KMS-11 (cell line): ENCODE results near the gene PARP8.

ENCODE experiments used
- H2AFZ ChIP-seq: fragments of 200-600 bp; sonication (generic); 2 replicates; pipeline ENCODE4 v1.6.1; 2016; ENCODE audit warnings: antibody characterized with exemption, mixed run types, low read depth
- H3K27ac ChIP-seq: fragments of 200-600 bp; sonication (generic); 2 replicates; pipeline ENCODE4 v1.6.1; 2016; ENCODE audit warnings: mild to moderate bottlenecking, mixed run types
- H3K27me3 ChIP-seq: fragments of 200-600 bp; sonication (generic); 2 replicates; pipeline ENCODE4 v1.6.1; 2017; ENCODE audit warnings: mild to moderate bottlenecking, low read depth, mixed run types, moderate library complexity; ENCODE audit not compliant: insufficient read depth
- H3K36me3 ChIP-seq: fragments of 200-600 bp; sonication (generic); 2 replicates; pipeline ENCODE4 v1.6.1; 2017; ENCODE audit warnings: mild to moderate bottlenecking, mixed run types; ENCODE audit not compliant: insufficient read depth
- H3K4me1 ChIP-seq: fragments of 200-600 bp; sonication (generic); 2 replicates; pipeline ENCODE4 v1.6.1; 2016; ENCODE audit warnings: mild to moderate bottlenecking, low read depth, mixed run types; ENCODE audit not compliant: poor library complexity, severe bottlenecking
- H3K4me2 ChIP-seq: fragments of 200-600 bp; sonication (generic); 2 replicates; pipeline ENCODE4 v1.7.0; 2016; ENCODE audit warnings: mild to moderate bottlenecking, mixed run types
- H3K4me3 ChIP-seq: fragments of 200-600 bp; sonication (generic); IDR thresholded peaks from 2 replicates; pipeline ENCODE4 v1.6.1; 2017; ENCODE audit warnings: low read depth, low read length, mixed read lengths; ENCODE audit not compliant: insufficient read depth
- H3K79me2 ChIP-seq: fragments of 200-600 bp; sonication (generic); 2 replicates; pipeline ENCODE4 v1.6.1; 2016; ENCODE audit warnings: low read depth, mixed run types; ENCODE audit not compliant: insufficient read depth
- H3K9ac ChIP-seq: fragments of 200-600 bp; sonication (generic); 2 replicates; pipeline ENCODE4 v1.6.1; 2016; ENCODE audit warnings: mild to moderate bottlenecking, mixed run types
- H4K20me1 ChIP-seq: fragments of 200-600 bp; sonication (generic); 2 replicates; pipeline ENCODE4 v1.6.1; 2016; ENCODE audit warnings: mild to moderate bottlenecking, mixed run types; ENCODE audit not compliant: insufficient read depth
- TF ChIP-seq, protein P1 (sequence below): fragments of 200-600 bp; sonication (generic); conservative IDR thresholded peaks from 2 replicates; pipeline ENCODE4 v1.6.1; 2017; ENCODE audit warnings: low read depth, mild to moderate bottlenecking, antibody characterized with exemption, low read length, moderate library complexity, mixed read lengths

PARP8 gene

DNA sequence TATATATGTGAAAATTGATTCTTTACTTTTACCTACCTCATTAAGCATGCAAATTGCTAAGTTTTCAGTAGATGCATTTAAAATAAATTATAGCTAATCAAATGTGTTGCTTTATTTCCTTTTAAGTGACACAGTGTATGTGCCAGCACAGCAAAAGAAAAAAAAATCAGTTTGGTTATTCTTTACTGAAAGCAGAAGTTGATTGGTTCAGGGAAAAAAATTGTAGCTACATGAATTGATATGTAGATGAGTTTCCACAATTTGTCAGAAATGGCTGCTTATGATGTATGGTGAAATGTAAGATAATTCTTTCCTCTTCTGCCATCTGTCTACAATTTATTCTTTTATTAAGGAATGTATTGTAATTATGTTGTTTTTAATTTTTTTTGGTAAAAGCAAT is 57.8 kb downstream of the PARP8 start:
- Histone ChIP-seq H3K27ac (no peak overlapping the region), H3K36me3 (no peaks in the 10 kb centered on the region), H3K9ac (no peak overlapping the region), H4K20me1 (no peaks in the 10 kb centered on the region), H3K4me3 (no peak overlapping the region), H3K4me2 (no peak overlapping the region), H3K27me3 (no peaks in the 10 kb centered on the region), H2AFZ (no peak overlapping the region), H3K79me2 (no peaks in the 10 kb centered on the region), H3K4me1 (no peaks in the 10 kb centered on the region)
- TF ChIP-seq, protein P1, sequence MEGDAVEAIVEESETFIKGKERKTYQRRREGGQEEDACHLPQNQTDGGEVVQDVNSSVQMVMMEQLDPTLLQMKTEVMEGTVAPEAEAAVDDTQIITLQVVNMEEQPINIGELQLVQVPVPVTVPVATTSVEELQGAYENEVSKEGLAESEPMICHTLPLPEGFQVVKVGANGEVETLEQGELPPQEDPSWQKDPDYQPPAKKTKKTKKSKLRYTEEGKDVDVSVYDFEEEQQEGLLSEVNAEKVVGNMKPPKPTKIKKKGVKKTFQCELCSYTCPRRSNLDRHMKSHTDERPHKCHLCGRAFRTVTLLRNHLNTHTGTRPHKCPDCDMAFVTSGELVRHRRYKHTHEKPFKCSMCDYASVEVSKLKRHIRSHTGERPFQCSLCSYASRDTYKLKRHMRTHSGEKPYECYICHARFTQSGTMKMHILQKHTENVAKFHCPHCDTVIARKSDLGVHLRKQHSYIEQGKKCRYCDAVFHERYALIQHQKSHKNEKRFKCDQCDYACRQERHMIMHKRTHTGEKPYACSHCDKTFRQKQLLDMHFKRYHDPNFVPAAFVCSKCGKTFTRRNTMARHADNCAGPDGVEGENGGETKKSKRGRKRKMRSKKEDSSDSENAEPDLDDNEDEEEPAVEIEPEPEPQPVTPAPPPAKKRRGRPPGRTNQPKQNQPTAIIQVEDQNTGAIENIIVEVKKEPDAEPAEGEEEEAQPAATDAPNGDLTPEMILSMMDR = no peak

DNA sequence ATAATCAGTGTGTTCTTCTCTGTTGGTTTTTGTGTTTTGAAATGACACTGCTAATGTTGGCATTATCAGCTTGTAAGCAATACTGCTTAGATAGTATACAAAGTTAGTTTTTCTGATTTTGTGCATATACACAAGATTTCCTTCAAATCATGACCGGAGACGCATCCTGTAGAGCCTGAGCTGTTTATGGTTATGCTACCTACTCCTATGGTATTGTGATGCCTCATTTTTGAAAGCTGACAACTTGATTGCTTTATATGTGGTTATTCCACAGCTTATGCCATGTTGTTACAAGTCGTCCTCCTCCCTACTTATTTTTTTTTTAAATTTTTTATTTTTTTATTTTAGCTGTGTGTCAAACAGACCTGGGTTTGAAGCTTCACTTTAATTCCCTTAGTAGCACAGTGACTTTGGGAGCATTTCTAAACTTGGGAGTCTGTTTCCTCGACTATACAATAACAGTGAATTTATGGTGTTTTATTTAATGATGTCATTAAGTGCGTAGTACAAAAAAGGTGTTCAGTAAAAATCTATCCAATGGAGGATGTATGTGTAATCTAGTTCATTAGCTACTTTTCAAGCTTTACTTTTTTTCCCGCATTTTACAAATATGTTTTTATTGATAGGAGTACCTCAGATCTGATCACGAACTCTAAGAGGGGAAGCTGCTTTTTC is 59.5 kb downstream of the PARP8 start:
- TF ChIP-seq, protein P1 = no peak
- Histone ChIP-seq H3K9ac (no peak overlapping the region), H4K20me1 (no peaks in the 10 kb centered on the region), H3K36me3 (no peaks in the 10 kb centered on the region), H3K4me1 (no peaks in the 10 kb centered on the region), H3K4me3 (no peak overlapping the region), H3K79me2 (no peaks in the 10 kb centered on the region), H3K27ac (no peak overlapping the region), H3K4me2 (no peak overlapping the region), H3K27me3 (no peaks in the 10 kb centered on the region), H2AFZ (no peak overlapping the region)

DNA sequence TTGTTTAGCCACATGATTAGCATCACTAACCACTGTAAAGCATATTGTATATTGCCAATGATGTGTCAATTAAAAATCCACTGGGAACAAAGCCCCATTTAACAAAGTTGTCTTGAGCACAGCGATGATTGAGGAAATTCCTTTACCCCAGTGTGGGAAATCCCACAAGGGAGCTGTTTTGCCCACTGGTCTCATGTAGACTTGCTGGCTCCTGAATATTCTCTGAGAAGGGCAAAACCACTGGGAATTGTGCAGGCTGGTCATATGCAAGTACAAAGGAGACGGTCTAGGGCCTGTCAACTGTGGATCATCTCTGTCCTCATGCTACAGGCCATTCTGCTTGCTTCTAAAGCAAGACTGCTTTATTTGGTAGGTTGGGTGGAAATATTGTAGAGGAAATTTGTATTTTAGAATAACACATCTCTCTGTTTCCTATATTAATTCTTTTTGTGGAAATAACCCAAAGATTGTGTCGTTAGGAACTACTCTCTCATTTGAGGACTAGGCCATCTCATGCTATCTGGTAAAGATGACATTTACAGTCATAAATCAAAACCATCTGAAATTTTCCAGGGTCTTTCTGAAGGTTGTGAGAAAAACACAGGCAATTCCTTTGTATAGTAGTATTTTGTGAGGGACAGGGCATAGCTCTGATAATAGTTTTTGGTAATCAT is 60.2 kb downstream of the PARP8 start:
- H3K9ac ChIP-seq = no peak overlapping the region
- H3K4me3 ChIP-seq = no peak overlapping the region
- H3K4me2 ChIP-seq = no peak overlapping the region
- H3K36me3 ChIP-seq = no peaks in the 10 kb centered on the region
- H3K4me1 ChIP-seq = no peaks in the 10 kb centered on the region
- H3K27me3 ChIP-seq = no peaks in the 10 kb centered on the region
- TF ChIP-seq, protein P1 = no peak
- H2AFZ ChIP-seq = no peak overlapping the region
- H4K20me1 ChIP-seq = no peaks in the 10 kb centered on the region
- no peak overlapping the region for H3K27ac ChIP-seq
- no peaks in the 10 kb centered on the region for H3K79me2 ChIP-seq

DNA sequence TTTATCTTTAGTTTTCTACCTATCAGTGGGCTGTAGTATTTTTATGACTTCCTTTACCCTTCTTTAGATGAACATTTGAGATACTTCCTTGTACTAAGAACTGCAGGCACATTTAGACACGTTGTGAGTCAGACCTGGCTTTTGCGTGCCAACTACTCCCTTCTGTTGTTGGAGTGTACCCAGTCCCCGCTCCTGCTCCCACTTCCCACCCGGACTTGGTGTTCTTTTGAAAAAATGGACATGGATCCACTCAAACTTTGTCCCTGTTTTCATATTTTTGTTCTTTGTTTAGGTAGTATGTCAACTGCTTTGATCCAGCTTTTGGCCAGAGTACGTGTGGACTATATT is 60.7 kb downstream of the PARP8 start:
- H3K9ac ChIP-seq = no peak overlapping the region
- no peaks in the 10 kb centered on the region for H3K4me1 ChIP-seq
- no peaks in the 10 kb centered on the region for H3K36me3 ChIP-seq
- no peaks in the 10 kb centered on the region for H4K20me1 ChIP-seq
- H2AFZ ChIP-seq = no peak overlapping the region
- H3K27me3 ChIP-seq = no peaks in the 10 kb centered on the region
- TF ChIP-seq, protein P1 = no peak
- H3K27ac ChIP-seq = no peak overlapping the region
- H3K4me3 ChIP-seq = no peak overlapping the region
- no peak overlapping the region for H3K4me2 ChIP-seq
- H3K79me2 ChIP-seq = no peaks in the 10 kb centered on the region
